ENCODE data around the gene MORN5. TPM values are rescaled to one million over a fixed set of nuclear protein-coding genes. Genes with fewer than 3 reads are reported as not detected.
A peak's percentile ranks its signal among the peaks of the same experiment; 100 is the strongest.

MORN5 gene
- total RNA-seq, 1 donor: 0.36 TPM

GRCh38 chr9:122214507-122214906 lies 54.8 kb downstream of the MORN5 start:
- no peak for TF ChIP-seq CTCF (IDR thresholded peaks at IDR 0.05; ENCODE audit: extremely low read depth, low read depth, low read length)
- H3K27ac ChIP-seq (ENCODE audit: low read depth, low read length): no peak overlapping the region
- peaks cover 11% of the 10 kb centered on the region for H3K4me1 ChIP-seq (ENCODE audit: insufficient read depth, low read length)
- no peaks in the 10 kb centered on the region for H4K20me1 ChIP-seq (ENCODE audit: insufficient read depth, low read length)
- H3K9me3 ChIP-seq (ENCODE audit: low read depth, low read length): no peaks in the 10 kb centered on the region
- no peaks in the 10 kb centered on the region for H3K79me2 ChIP-seq (ENCODE audit: insufficient read depth, low read length)
- DNase-seq (ENCODE audit: insufficient read length, low spot score, missing footprints): peak; percentile 44
- peak overlapping the region; percentile 13 for H3K4me2 ChIP-seq (ENCODE audit: insufficient read depth, low read length)
- H2AFZ ChIP-seq (ENCODE audit: low read length): no peak overlapping the region
- peaks cover 84% of the 10 kb centered on the region for H3K27me3 ChIP-seq (ENCODE audit: insufficient read depth, low read length)
- no peak overlapping the region for H3K4me3 ChIP-seq (ENCODE audit: insufficient read depth, low read length)
- H3K36me3 ChIP-seq (ENCODE audit: insufficient read depth, low read length): no peaks in the 10 kb centered on the region

- no peaks in the 10 kb centered on the region for H3K36me3 ChIP-seq (ENCODE audit: insufficient read depth, low read length)
- no peak overlapping the region for H3K27ac ChIP-seq (ENCODE audit: low read depth, low read length)
- no peak overlapping the region for H2AFZ ChIP-seq (ENCODE audit: low read length)
- no peaks in the 10 kb centered on the region for H4K20me1 ChIP-seq (ENCODE audit: insufficient read depth, low read length)
- no peaks in the 10 kb centered on the region for H3K79me2 ChIP-seq (ENCODE audit: insufficient read depth, low read length)
- peaks cover 95% of the 10 kb centered on the region for H3K27me3 ChIP-seq (ENCODE audit: insufficient read depth, low read length)
- TF ChIP-seq CTCF (IDR thresholded peaks at IDR 0.05; ENCODE audit: extremely low read depth, low read depth, low read length): no peak
- H3K4me3 ChIP-seq (ENCODE audit: insufficient read depth, low read length): no peak overlapping the region
- no peak overlapping the region for H3K4me2 ChIP-seq (ENCODE audit: insufficient read depth, low read length)
- no peaks in the 10 kb centered on the region for H3K9me3 ChIP-seq (ENCODE audit: low read depth, low read length)
- DNase-seq (ENCODE audit: insufficient read length, low spot score, missing footprints): no peak
- peaks cover 11% of the 10 kb centered on the region for H3K4me1 ChIP-seq (ENCODE audit: insufficient read depth, low read length)
Observed at GRCh38 chr9:122215663-122216062, 56.0 kb downstream of the MORN5 start.

- Histone ChIP-seq H3K4me1 (ENCODE audit: insufficient read depth, low read length) (peaks cover 11% of the 10 kb centered on the region), H2AFZ (ENCODE audit: low read length) (no peak overlapping the region), H3K4me2 (ENCODE audit: insufficient read depth, low read length) (no peak overlapping the region), H4K20me1 (ENCODE audit: insufficient read depth, low read length) (no peaks in the 10 kb centered on the region), H3K27me3 (ENCODE audit: insufficient read depth, low read length) (peaks cover 97% of the 10 kb centered on the region), H3K36me3 (ENCODE audit: insufficient read depth, low read length) (no peaks in the 10 kb centered on the region), H3K4me3 (ENCODE audit: insufficient read depth, low read length) (no peak overlapping the region), H3K9me3 (ENCODE audit: low read depth, low read length) (no peaks in the 10 kb centered on the region), H3K79me2 (ENCODE audit: insufficient read depth, low read length) (no peaks in the 10 kb centered on the region), H3K27ac (ENCODE audit: low read depth, low read length) (no peak overlapping the region)
- peak; percentile 70 for DNase-seq (ENCODE audit: insufficient read length, low spot score, missing footprints)
- TF ChIP-seq CTCF (IDR thresholded peaks at IDR 0.05; ENCODE audit: extremely low read depth, low read depth, low read length): no peak
Observed at GRCh38 chr9:122216138-122216797, 56.6 kb downstream of the MORN5 start.

- Histone ChIP-seq H3K4me2 (ENCODE audit: insufficient read depth, low read length) (no peak overlapping the region), H3K27me3 (ENCODE audit: insufficient read depth, low read length) (peaks cover 97% of the 10 kb centered on the region), H3K4me3 (ENCODE audit: insufficient read depth, low read length) (no peak overlapping the region), H3K9me3 (ENCODE audit: low read depth, low read length) (no peaks in the 10 kb centered on the region), H3K27ac (ENCODE audit: low read depth, low read length) (no peak overlapping the region), H2AFZ (ENCODE audit: low read length) (no peak overlapping the region), H3K79me2 (ENCODE audit: insufficient read depth, low read length) (no peaks in the 10 kb centered on the region), H3K36me3 (ENCODE audit: insufficient read depth, low read length) (no peaks in the 10 kb centered on the region), H4K20me1 (ENCODE audit: insufficient read depth, low read length) (no peaks in the 10 kb centered on the region), H3K4me1 (ENCODE audit: insufficient read depth, low read length) (peaks cover 11% of the 10 kb centered on the region)
- peak; percentile 62 for DNase-seq (ENCODE audit: insufficient read length, low spot score, missing footprints)
- TF ChIP-seq CTCF (IDR thresholded peaks at IDR 0.05; ENCODE audit: extremely low read depth, low read depth, low read length): no peak
Observed at GRCh38 chr9:122216798-122217418, 57.2 kb downstream of the MORN5 start.
